Islet of Langerhans (tissue), 1 donor: ENCODE data around the gene CHRM1.
"Not testable (repeated sequence)": the region's sequence is repeated elsewhere in the genome, so short reads cannot be mapped to it uniquely, and the experiment has no call there.

Source experiments
- FAIRE-seq: peaks from one replicate; lab custom pipeline; 2011; peaks lifted over from hg19 to GRCh38; lab: Jason Lieb, UNC

Gene CHRM1

DNA sequence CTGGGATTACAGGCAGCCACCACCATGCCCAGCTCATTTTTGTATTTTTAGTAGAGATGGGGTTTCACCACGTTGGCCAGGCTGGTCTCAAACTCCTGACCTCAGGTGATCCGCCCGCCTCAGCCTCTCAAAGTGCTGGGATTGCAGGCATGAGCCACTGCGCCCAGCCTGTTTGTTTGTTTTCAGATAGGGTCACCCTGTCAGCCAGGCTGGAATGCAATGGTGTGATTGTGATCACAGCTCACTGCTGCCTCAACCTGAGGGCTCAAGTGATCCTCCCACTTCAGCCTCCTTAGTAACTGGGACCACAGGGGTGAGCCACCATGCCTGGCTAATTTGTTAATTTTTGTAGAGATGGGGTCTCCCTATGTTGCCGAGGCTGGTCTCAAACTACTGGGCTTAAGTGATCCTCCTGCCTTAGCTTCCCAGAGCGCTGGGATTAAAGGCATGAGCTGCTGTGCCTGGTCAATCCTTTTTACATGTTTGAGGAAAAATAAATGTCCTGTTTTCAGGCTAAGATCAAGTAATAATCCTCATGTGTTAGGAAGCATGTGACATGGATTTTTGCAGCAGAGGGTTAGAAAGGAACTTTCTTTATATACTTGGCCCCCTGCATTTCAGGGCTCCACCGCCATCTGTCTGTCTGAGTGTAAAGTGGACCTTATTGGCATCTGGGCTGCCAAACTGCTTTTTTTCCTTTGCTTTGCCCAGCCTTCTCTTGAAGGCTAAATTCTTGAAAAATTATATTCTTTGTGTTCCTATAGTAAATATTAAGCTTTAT, 45.3 kb downstream of the CHRM1 start:
- no peak for FAIRE-seq

DNA sequence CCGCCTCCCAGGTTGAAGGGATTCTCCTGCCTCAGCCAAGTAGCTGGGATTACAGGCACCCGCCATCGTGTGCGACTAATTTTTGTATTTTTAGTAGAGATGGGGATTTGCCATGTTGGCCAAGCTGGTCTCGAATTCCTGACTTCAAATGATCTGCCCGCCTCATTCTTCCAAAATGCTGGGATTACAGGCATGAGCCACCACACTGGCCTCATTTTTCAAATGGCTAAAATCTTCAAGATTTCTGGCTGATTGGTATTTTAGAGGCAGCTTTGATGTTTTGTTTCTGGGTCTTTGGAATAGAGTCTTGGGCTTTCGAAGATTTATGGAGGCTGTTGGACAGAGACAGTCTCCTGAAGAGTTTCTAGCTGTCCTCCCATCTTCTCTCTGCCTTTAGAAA, 46.3 kb downstream of the CHRM1 start:
- no peak for FAIRE-seq

GRCh38 chr11:62865635-62866034, 55.5 kb downstream of the CHRM1 start:
- no peak for FAIRE-seq

DNA sequence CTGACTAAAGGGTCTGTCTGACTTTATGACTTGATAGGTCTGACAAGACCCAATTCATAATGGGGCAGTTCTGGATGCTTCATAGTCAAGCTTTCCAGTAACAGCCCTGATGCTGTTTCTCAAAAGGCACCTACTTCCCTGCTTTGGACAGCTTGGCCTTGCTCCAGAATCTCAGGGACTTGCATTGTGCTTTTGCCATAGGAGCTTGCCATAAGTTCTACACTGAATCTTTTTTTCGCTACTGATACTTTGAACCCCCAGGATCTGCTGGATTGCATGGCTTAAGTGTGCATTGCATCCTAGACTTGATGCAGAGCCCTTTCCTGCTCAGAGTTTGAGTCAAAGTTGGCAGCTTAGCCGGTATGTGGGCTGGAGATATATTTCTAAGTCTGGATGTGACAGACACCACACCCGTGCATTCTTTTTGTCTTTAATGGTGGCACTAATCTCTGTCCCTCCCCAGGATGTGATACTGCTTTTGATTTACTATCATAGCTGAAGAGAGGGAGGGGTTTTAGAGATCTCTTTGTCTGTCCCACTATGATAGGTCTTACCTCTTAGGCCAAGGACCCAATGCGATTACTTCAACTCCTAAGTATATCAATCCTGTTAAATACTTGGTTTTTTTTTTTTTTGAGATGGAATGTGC, 57.4 kb downstream of the CHRM1 start:
- FAIRE-seq = no peak

- FAIRE-seq = not testable (repeated sequence)
These were observed 59.5 kb downstream of the CHRM1 start for GRCh38 chr11:62861564-62862192.

DNA sequence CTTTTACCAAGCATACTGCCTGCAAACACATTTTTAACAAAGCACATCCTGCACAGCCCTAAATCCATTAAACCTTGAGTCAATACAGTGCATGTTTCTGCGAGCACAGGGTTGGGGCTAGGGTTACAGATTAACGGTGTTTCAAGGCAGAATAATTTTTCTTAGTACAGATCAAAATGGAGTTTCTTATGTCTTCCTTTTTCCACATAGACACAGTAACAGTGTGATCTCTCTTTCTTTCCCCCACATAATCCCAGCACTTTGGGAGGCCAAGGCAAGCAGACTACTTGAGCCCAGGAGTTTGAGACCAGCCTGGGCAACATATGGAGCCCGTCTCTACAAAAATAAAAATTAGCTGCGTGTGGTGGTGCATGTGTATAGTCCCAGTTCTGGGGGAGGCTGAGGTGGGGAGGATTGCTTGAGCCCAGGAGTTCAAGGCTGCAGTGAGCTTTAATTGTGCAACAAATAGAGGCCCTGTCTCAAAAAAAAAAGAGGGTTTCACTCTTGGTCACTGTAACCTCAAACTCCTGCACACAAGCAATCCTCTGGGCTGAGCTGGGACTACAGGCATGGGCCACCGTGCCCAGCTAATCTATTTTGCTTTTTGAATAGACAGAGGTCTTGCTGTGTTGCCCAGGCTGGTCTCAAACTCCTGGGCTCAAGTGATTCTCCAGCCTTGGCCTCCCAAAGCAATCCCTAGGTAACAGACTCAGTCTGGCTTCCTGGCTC, 60.2 kb downstream of the CHRM1 start:
- no peak for FAIRE-seq

- not testable (repeated sequence) for FAIRE-seq
These were observed 61.9 kb downstream of the CHRM1 start for GRCh38 chr11:62859281-62859703.
